ENCODE measurements around the gene LGALS3BP.
"Not testable (repeated sequence)": the region's sequence is repeated elsewhere in the genome, so short reads cannot be mapped to it uniquely, and the experiment has no call there.

Gene LGALS3BP

DNA sequence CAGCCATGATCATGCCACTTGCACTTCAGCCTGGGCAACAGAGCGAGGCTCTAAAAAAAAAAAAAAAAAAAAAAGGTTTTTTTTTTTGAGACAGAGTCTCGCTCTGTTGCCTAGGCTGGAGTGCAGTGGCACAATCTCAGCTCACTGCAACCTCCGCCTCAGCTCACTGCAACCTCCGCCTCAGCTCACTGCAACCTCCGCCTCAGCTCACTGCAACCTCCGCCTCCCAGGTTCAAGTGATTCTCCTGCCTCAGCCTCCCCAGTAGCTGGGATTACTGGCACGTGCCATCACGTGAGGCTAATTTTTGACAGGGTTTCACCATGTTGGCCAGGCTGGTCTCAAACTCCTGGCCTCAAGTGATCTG is 16.8 kb downstream of the LGALS3BP start:
- DNase-seq: not testable (repeated sequence)

GRCh38 chr17:78962345-78962983 is 17.3 kb downstream of the LGALS3BP start:
- no peak for DNase-seq

DNA sequence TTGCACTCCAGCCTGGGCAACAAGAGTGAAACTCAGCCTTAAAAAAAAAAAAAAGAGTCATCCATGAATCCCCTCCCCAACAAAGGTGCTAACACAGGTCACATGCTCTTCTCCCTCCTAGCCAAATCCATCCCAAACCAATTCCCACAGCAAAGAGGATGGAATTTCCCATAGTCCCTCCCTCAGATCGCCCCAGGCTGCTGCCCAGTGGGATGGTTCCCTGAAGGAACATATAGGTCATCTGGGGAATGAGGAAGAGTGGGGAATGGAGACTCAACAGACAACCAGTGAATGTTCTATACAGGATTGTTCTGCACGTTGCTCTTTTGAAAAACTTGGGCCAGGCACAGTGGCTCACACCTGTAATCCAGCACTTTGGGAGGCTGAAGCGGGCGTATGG is 18.2 kb downstream of the LGALS3BP start:
- DNase-seq: no peak

- DNase-seq: no peak
Observed at GRCh38 chr17:78960928-78961327, 18.8 kb downstream of the LGALS3BP start.

GRCh38 chr17:78959803-78960202 is 19.9 kb downstream of the LGALS3BP start:
- DNase-seq: no peak

DNA sequence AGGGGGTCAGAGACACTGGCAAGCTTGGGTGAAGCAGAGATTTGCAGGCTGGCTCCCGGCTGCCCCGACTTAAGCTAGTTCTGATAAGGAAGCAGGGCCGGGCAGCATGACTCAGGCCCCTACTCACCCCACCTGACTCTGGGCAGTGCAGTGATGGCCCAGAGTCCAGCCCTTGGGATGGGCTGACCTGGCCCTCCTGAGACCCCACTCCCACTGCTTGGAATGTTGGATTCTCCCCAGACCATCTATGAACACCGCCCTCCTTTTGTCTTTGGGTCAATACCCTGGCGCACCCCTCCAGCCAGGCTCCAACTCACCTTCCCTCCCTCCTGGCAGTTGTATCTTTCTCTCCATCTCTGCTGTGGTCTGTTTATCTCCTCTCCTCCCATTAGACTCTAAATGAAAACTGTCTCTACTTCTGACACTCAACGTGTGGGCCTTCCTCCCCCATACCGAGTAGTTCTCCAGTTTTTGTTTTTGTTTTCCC is 21.0 kb downstream of the LGALS3BP start:
- DNase-seq: no peak

DNA sequence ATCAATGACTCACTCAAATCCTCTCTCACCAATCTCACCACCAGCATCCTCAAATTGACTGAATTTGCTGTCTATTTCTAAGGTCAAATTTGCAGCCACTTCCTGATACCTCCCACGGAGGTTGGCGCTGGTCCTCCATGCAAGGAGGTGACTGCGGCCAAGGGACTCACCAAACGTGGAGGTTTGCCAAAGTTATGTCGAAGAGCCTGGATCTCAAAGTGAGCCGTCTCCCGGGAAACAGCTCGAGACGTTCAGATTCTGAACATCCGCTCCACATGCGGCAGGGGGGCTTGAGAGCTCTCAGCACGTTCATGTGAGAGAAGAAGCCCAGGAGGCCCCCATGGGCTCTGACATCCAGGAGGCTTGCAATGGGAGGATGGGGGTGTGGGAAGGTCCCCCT is 22.6 kb downstream of the LGALS3BP start:
- no peak for DNase-seq

DNA sequence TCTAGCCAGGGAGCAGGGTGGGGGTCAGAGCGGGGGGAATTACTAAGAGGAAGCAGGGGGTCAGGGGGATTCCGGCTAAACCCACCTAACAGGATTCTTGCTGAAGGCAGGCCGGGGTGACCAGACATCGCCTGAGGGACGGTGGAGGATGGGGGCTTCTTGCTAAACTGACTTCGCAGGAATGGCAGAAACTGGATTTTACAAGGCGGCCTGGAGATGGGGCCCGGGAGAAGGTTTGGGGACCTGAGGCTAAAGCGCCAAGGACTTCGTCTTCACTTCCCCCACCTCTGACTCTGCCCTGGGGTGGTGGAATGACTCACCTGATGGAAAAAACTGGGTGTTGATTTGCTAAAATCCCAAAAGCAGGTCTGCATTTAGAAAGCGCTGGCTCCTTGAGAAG is 23.5 kb downstream of the LGALS3BP start:
- DNase-seq: no peak

GRCh38 chr17:78954684-78955083 is 25.0 kb downstream of the LGALS3BP start:
- peak; percentile 35 for DNase-seq

DNA sequence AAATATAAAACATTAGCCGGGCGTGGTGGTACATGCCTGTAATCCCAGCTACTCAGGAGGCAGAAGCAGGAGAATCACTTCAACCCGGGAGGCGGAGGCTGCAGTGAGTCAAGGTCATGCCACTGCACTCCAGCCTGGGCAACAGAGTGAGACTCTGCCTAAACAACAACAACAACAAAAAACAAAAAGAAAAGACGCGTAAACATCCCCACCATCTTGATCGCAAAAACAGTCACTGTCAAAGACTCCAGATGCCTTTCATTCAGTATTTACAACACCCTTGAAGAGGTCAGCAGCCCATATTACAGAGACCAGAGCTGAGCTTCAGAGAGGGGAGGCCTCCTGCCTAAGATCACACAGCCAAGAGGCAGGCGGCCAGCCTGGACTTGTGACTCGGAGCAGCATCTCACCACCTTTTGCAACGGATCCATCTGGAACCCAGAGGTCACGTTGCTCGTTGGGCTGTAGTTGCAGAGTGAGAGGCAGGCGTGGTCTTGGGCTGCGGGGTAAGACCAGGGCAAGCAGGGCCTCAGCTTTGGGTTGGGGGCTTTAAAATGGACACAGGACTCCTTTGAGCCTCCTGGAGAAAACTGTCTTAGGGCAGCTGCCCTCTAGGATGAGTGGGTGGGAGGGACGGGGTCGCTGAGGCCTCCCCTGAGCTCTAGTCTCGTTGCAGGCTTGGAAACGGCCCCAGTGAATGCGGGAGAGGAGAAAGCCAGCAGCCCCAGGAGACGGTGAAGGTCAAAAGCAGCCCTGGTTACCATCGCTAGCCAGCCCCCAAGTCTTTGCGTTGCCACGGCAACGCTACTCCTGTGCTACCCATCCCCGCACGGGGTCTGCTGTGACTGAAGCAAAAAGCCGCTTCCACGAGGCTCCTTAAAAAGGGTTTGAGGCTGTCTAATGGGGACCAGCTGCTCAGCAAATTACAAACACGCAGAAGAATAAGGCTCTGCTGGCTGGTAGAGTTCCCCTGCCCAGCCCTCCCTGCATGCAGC is 26.1 kb downstream of the LGALS3BP start:
- DNase-seq: no peak

DNA sequence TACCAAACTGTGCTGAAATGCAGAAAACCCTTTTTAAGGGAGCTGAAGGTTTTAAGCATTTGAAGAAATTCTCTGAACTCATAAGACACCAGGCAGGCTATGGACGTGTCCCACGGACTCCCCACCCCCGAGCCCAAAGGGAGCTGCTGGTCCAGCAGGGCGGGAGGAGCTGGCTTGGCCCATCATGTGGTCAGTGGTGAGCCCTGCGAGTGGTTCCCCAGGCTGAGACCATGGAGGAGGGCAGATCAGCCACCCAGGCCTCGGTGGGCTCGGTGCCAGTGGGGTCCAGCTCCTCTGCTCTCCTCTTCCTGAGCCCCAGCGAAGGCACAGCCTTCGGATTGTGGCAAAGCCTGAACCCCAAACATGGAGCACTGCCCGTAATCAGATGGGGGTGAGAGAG is 27.0 kb downstream of the LGALS3BP start:
- no peak for DNase-seq

DNA sequence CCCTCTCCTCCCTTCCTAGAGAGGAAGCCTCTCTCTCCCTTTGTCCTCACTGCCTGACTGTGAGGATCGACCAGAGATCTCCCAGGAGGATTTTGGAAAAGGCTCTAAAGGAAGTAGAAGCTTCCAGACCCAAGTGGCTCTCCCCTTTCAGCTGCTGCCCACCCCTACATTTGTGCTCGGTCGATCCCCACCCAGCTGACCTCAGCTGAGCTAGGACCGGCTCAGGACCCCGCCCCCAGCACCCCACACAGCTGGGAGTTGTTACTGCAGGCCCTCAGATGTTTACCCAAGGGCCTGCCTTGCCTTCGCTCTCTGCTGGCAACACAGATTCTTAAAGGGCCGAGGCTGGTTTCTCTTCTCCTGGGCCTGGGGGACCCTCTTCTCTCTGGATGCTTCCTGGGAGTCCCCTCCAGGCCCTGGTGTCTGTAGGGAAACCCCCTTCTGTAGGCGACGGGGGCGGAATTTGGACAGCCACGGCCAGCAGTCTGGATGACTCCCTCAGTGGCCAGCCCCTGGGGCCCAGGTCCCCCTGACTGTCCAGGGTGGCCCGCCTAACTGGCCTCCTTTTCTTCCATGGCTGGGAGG is 27.7 kb downstream of the LGALS3BP start:
- no peak for DNase-seq

DNA sequence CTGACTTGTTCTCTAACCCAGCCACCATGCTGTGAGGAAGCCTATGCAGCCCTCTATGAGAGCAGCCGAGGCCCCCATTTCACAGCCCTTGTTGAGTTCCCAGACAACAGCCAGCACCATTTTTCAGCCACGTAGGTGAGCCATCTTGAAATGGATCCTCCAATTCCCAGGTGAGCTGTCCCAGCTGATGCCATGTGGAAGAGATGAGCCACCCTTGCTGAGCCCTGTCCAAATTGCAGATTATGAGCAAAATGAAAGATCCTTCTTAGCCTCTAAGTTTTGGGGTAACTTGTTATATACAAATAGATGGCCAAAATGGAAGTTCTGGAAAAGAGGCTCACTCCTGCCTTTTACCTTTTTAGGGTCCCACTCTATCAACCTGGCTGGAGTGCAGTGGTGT is 28.9 kb downstream of the LGALS3BP start:
- no peak for DNase-seq

DNA sequence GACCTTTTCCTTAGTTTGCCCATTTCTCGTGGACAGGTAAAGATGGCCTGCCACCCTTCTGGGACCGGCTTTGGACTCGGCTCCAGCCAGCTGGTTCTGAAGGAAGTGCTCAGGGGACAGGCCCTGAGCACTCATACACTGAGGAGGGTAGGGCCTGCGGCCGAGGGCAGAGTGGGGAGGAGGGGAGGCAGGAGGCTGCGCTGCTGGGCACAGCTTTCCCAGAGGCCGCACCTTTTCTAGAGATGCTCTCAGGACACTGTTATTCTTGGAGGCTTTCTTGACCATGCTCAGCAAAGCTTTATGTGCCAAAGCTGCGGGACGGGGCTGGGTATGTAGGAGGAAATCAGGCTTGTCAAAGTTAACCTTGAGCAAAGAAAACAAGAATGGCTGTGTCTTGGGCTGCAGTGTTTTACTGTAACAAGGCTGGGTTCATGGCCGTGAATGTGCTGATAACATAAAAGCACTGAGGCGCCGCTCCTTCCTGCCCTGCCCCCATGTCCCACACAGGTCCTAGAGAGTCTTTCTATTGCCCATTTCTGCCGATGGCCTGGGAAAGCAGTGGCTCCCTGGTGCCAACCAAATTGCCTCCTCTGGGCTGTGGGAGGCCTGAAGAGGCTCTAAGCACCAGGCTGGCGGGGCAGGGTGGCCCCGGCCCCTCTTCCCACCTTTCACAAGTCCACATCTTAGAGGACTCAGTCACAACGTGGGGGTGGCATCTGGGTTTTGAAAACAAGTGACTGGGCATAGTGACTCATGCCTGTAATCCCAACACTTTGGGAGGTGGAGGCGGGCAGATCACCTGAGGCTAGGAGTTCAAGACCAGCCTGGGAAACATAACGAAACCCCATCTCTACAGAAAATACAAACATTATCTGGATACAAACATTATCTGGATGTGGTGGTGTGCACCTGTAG is 32.2 kb downstream of the LGALS3BP start:
- no peak for DNase-seq

DNA sequence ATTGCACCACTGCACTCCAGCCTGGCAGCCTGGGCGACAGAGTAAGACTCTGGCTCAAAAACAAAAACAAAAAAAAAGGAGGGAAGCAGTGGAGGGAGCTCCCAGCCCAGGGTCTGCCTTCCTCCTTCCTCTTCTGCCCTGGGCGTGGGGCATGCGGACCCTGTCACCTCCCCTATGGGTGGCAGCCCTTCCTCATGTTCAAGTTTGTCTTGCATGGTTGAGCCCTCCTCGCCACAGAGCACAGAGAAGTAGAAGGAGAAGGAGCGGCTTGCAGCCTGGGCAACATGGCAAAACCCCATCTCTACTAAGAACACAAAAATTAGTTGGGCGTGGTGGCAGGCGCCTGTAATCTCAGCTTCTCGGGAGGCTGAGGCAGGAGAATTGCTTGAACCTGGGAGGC is 33.1 kb downstream of the LGALS3BP start:
- no peak for DNase-seq

DNA sequence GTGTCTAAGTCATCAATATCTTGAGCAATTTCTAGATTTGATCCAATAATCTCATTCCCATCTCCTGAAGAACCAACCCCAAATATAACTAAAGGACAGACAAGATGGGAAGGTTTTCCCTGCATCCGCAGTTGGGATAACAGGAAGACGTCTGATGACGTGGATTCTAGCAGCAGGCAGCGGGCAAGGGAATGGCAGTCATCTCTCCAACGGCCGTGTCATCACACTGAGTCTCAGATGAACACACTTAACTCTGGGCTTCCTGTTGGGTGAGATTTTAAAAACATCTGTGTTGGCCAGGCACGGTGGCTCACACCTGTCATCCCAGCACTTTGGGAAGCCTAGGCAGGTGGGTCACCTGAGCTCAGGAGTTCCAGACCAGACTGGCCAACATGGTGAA is 33.6 kb downstream of the LGALS3BP start:
- DNase-seq: no peak

GRCh38 chr17:78945455-78945854 is 34.3 kb downstream of the LGALS3BP start:
- not testable (repeated sequence) for DNase-seq

GRCh38 chr17:78944956-78945355 is 34.8 kb downstream of the LGALS3BP start:
- no peak for DNase-seq

DNA sequence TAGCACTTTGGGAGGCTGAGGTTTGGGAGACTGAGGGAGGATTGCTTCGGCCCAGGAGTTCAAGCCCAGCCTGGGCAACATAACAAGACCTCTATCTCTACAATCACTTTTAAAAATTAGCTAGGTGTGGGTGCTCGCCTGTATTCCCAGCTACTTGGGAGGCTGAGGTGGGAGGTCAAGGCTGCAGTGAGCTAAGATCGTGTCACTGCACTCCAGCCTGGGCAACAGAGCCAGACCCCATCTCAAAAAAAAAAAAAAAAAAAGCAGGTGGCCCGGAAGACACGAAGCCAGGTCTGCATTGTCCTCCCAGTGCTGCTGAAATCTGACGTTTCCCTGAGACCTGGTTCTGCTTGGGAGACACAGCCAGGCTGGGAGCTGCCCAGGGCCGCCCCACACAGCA is 35.7 kb downstream of the LGALS3BP start:
- DNase-seq: no peak

DNA sequence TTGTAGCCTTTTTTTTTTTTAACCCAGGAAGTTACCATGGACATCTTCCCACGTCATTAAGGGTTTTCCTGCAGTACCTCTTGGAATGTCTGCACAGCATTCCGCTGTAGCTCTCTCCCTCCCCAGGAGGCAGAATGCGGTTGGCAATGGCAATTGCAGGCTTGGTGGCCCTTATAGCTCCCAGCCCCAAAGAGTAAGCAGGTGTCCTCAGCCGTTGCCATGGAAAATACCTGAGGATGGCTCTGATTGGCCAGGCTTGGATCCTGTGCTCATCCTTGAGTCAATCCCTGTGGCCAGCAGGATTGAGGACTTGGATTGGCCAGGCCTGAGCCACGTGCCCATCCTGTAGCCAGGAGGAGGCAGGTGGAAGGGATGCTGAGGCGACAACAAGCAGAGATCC is 39.0 kb downstream of the LGALS3BP start:
- DNase-seq: no peak

GRCh38 chr17:78940258-78940657 is 39.5 kb downstream of the LGALS3BP start:
- DNase-seq: no peak

- DNase-seq: no peak
Observed at GRCh38 chr17:78939615-78940014, 40.1 kb downstream of the LGALS3BP start.

DNA sequence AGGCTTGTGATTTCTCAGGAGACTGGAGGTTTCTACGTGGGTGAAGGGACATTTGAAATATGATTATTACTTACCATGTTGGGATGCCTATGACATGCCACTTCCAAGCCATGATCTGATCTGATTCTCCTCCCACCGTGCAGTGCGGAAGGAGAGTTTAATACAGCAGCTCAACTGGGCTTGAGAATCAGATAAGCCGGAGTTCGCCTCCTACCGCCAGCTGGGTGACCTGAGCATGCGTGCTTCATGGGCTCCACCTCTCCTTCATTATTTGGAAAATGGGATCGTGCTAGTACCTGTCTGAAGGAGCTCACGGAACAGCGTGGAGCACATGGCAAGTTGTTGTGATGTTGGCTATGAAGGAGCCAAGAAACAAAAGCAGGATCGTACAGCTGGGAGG is 42.2 kb downstream of the LGALS3BP start:
- DNase-seq: no peak
